B cell (primary cell): ENCODE measurements around the gene NUMA1. TPM values are rescaled to one million over a fixed set of nuclear protein-coding genes. Genes with fewer than 3 reads are reported as not detected.

Experiments used
- ATAC-seq: fragments of 200-7000 bp; cut with Tn5 transposase; one replicate; pipeline ENCODE4 v1.10.0; 2021; ENCODE audit warnings: low read depth, mild to moderate bottlenecking, moderate number of reproducible peaks, moderate library complexity
- CTCF ChIA-PET: fragments of 350-600 bp; sonication (Branson Sonifier 250); formaldehyde crosslinking; loops from one replicate; lab custom pipeline; 2021; ENCODE audit warnings: antibody characterized with exemption, inconsistent platforms; lab: Charles Lee
- POLR2A ChIA-PET: fragments of 350-600 bp; sonication (Branson Sonifier 250); formaldehyde crosslinking; loops from one replicate; lab custom pipeline; 2021; ENCODE audit warnings: antibody characterized with exemption; lab: Charles Lee
- DNase-seq: peaks from one replicate; pipeline ENCODE4 v3.0.0; 2013
- H2AFZ ChIP-seq: 2 replicates; pipeline ENCODE4 v1.6.1; 2012; ENCODE audit warnings: mild to moderate bottlenecking, low read depth, low read length; ENCODE audit not compliant: insufficient read depth, poor library complexity, severe bottlenecking
- H3K27ac ChIP-seq, 2 donors: 1 replicate in 1 of 2; 2 replicates in 1 of 2; pipeline ENCODE4 v1.5.1; 2012 to 2013; ENCODE audit warnings: low read length in 2 of 2, mild to moderate bottlenecking in 2 of 2, moderate library complexity in 1 of 2
- H3K27me3 ChIP-seq, 4 experiments: fragments of 200-600 bp in 1 of 4; sonication (generic) in 1 of 4; replicated peaks in 1 of 4; 1 replicate in 2 of 4; 2 replicates in 2 of 4; pipeline versions ENCODE4 v1.6.1 to v1.7.0; 2013 to 2016; ENCODE audit warnings: low read length in 3 of 4, mild to moderate bottlenecking in 2 of 4, mixed read lengths in 1 of 4, moderate library complexity in 1 of 4; ENCODE audit not compliant: insufficient read depth in 4 of 4, control insufficient read depth in 3 of 4; ENCODE audit errors: control extremely low read depth in 1 of 4
- H3K36me3 ChIP-seq, 2 experiments: replicated peaks in 1 of 2; 1 replicate in 1 of 2; 2 replicates in 1 of 2; pipeline versions ENCODE4 v1.6.1 to v1.7.1; 2013; ENCODE audit warnings: low read length in 1 of 2; ENCODE audit not compliant: insufficient read depth in 2 of 2, control insufficient read depth in 1 of 2; ENCODE audit errors: control extremely low read depth in 1 of 2, extremely low read depth in 1 of 2
- H3K4me1 ChIP-seq, 2 donors: fragments of 200-600 bp in 1 of 2; sonication (generic) in 1 of 2; 1 replicate in 1 of 2; 2 replicates in 1 of 2; pipeline versions ENCODE4 v1.5.1 to v1.6.1; 2013 to 2017; ENCODE audit warnings: low read length in 2 of 2; ENCODE audit not compliant: control insufficient read depth in 2 of 2, insufficient read depth in 2 of 2
- H3K4me2 ChIP-seq: replicated peaks from 2 replicates; pipeline ENCODE3; 2012; ENCODE audit warnings: mild to moderate bottlenecking, low read depth, low read length; ENCODE audit not compliant: poor library complexity, severe bottlenecking
- H3K4me3 ChIP-seq, 5 experiments: fragments of 200-600 bp in 1 of 5; sonication (generic) in 1 of 5; 1 replicate in 3 of 5; 2 replicates in 2 of 5; pipeline versions ENCODE4 v1.5.1 to v1.7.0; 2011 to 2016; ENCODE audit warnings: low read length in 4 of 5, mild to moderate bottlenecking in 4 of 5, low read depth in 2 of 5, control low read depth in 1 of 5, moderate library complexity in 1 of 5; ENCODE audit not compliant: insufficient read depth in 1 of 5; ENCODE audit errors: control extremely low read depth in 1 of 5, extremely low read depth in 1 of 5
- H3K79me2 ChIP-seq: fragments of 200-600 bp; sonication (generic); one replicate; pipeline ENCODE4 v1.6.0; 2016; ENCODE audit warnings: low read length; ENCODE audit not compliant: control insufficient read depth, insufficient read depth
- H3K9ac ChIP-seq: fragments of 200-600 bp; sonication (generic); 2 replicates; pipeline ENCODE4 v1.6.1; 2017; ENCODE audit warnings: mild to moderate bottlenecking, low read length, moderate library complexity
- H3K9me3 ChIP-seq, 3 donors: one replicate each; pipeline versions ENCODE4 v1.6.1 to v1.7.1; 2013; ENCODE audit warnings: low read length in 2 of 3; ENCODE audit not compliant: control insufficient read depth in 2 of 3, insufficient read depth in 1 of 3; ENCODE audit errors: control extremely low read depth in 1 of 3
- H4K20me1 ChIP-seq: 2 replicates; pipeline ENCODE4 v1.6.0; 2012; ENCODE audit warnings: mild to moderate bottlenecking, low read length; ENCODE audit not compliant: insufficient read depth, control insufficient read depth, poor library complexity, severe bottlenecking
- H3K27ac Mint-ChIP-seq: one replicate; pipeline ENCODE4 v1.8.0; 2021; ENCODE audit warnings: mixed read lengths
- H3K27me3 Mint-ChIP-seq: one replicate; pipeline ENCODE4 v1.8.0; 2021; ENCODE audit warnings: mixed read lengths
- H3K4me1 Mint-ChIP-seq: one replicate; pipeline ENCODE4 v1.8.0; 2021; ENCODE audit warnings: mixed read lengths
- H3K4me3 Mint-ChIP-seq: one replicate; pipeline ENCODE4 v1.8.0; 2021; ENCODE audit warnings: mixed read lengths
- H3K9me3 Mint-ChIP-seq: one replicate; pipeline ENCODE4 v1.8.0; 2022; ENCODE audit warnings: mixed read lengths; ENCODE audit not compliant: insufficient read depth
- CTCF ChIP-seq: fragments of 200-600 bp; IDR thresholded peaks from one replicate; pipeline ENCODE4 v1.8.0; 2022; ENCODE audit warnings: antibody characterized with exemption, mild to moderate bottlenecking
- EZH2 ChIP-seq: IDR thresholded peaks from 2 replicates; pipeline ENCODE4 v1.6.1; 2012; ENCODE audit warnings: borderline replicate concordance, low read depth, mild to moderate bottlenecking, moderate library complexity, low read length; ENCODE audit not compliant: insufficient read depth, poor library complexity, severe bottlenecking
- whole genome bisulfite sequencing: methylation state at CpG from one replicate; pipeline ENCODE4 v1.1.5; 2013; ENCODE audit warnings: missing lambda C conversion rate; ENCODE audit not compliant: insufficient coverage; 5-methylcytosine and 5-hydroxymethylcytosine counted together
- intact Hi-C: fragments of 100-400 bp; cut with micrococcal nuclease; formaldehyde crosslinking; loops from one replicate; pipeline ENCODE4 v1.10.0; 2022
- polyA plus RNA-seq: library from polyadenylated mRNA; depleted of rRNA; stranded (reverse); fragments of >200 nt; gene quantifications from 2 replicates; pipeline ENCODE4 v1.2.3, GENCODE V29; 2012
- total RNA-seq, 2 donors: library from RNA; stranded (reverse); fragments of 120-200 nt in 1 of 2; gene quantifications; 1 replicate in 1 of 2; 2 replicates in 1 of 2; pipeline versions ENCODE4 v1.2.3 to v1.2.4, GENCODE V29; 2013 to 2022

The NUMA1 gene
- total and polyA plus RNA-seq, 2 donors (not counting 1 experiment from before 2014, with no cell fraction given): 186 to 300 TPM

DNA sequence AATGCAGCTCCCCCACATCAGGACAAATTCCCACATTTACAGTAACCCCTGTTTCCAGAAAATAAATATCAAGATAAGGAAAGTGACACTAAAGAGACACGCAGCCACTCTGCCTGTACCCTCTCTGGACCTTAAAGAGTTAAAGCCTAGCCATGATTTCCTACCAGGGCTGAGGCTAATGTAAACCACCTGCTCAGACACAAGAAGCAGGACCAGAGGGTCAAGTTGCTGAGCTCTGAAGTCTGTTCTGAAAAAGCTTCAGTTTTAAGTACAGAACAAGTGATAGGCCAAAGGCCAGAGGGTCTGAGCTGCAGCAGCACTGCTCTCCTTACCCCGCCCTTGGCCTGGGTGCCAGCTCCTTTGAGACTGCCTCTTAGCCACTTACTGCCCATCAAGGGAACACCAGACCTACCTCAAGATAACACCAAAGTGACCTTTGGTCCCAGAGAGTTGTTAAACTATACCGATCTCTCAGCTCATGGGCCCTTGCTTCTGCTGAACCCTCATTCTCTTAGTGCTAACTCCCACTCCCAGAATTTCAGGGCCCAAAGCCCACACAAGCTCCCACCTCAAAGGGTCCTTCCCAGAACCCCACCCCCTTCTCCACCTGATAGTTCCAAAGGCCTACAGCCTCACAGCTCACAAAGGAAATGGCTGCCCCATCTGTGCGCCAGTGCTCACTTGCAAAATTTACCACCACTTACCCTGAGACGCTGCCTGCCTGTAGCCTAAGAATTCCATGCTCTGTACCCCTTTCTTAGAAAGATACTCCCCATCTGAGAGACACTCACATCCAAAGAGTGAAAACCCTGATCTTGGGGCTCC, 41.1 kb downstream of the NUMA1 start:
- H3K4me3 ChIP-seq: peak overlapping the region; percentile 72 to 86 (median 83)
- H2AFZ ChIP-seq: peak overlapping the region; percentile 98
- Mint-ChIP-seq H3K4me1 (peaks cover 36% of the 10 kb centered on the region), H3K9me3 (no peaks in the 10 kb centered on the region), H3K27ac (no peak overlapping the region), H3K4me3 (no peak overlapping the region), H3K27me3 (no peaks in the 10 kb centered on the region)
- peaks cover 24% of the 10 kb centered on the region for H4K20me1 ChIP-seq
- intact Hi-C loops: no loop called here
- TF ChIP-seq EZH2 (no peak), CTCF (no peak)
- peak overlapping the region; percentile 72 to 92 for H3K27ac ChIP-seq
- ChIA-PET POLR2A (interaction anchor here (0.6 to 1.6 kb wide), 5 partner anchors 11 to 192 kb away, joined by 3 to 8 read pairs (median 6); partner anchors contain the start of gene ANAPC15), CTCF (interaction anchor here (0.7 to 8.5 kb wide), 11 partner anchors 12 to 392 kb away, joined by 3 to 117 read pairs (median 5); partner anchors contain the start of genes RNF121 and XNDC1N)
- no peaks in the 10 kb centered on the region for H3K9me3 ChIP-seq
- ATAC-seq: no peak
- peak overlapping the region; percentile 90 for H3K4me2 ChIP-seq
- H3K36me3 ChIP-seq: peaks cover 3 to 22% of the 10 kb centered on the region in 2 experiments
- H3K4me1 ChIP-seq: peaks cover 45 to 54% of the 10 kb centered on the region in 2 donors
- H3K79me2 ChIP-seq: peaks cover 100% of the 10 kb centered on the region
- no peaks in the 10 kb centered on the region for H3K27me3 ChIP-seq
- DNase-seq: no peak
- peak overlapping the region; percentile 94 for H3K9ac ChIP-seq
- WGBS: 44% methylated on average over 5 of the region's 5 CpGs

- Mint-ChIP-seq H3K27me3 (no peaks in the 10 kb centered on the region), H3K9me3 (no peaks in the 10 kb centered on the region), H3K4me3 (no peak overlapping the region), H3K4me1 (peaks cover 36% of the 10 kb centered on the region), H3K27ac (no peak overlapping the region)
- no peak for DNase-seq
- H3K79me2 ChIP-seq: peaks cover 100% of the 10 kb centered on the region
- H3K4me1 ChIP-seq: peaks cover 45 to 54% of the 10 kb centered on the region in 2 donors
- H3K27me3 ChIP-seq: no peaks in the 10 kb centered on the region
- H3K4me3 ChIP-seq: peak overlapping the region in 3 of 5 experiments; percentile 83 to 86 (median 83)
- TF ChIP-seq EZH2 (no peak), CTCF (no peak)
- H3K9ac ChIP-seq: peak overlapping the region; percentile 94
- 50% methylated on average over 2 of the region's 2 CpGs for WGBS
- H3K4me2 ChIP-seq: peak overlapping the region; percentile 90
- peaks cover 24% of the 10 kb centered on the region for H4K20me1 ChIP-seq
- intact Hi-C loops: no loop called here
- peak overlapping the region; percentile 11 to 92 for H3K27ac ChIP-seq
- peaks cover 3 to 29% of the 10 kb centered on the region in 2 experiments for H3K36me3 ChIP-seq
- ChIA-PET CTCF (interaction anchor here (0.7 to 8.5 kb wide), 7 partner anchors 10 to 107 kb away, joined by 3 to 117 read pairs (median 5); no protein-coding TSS in a partner anchor), POLR2A (no interaction called here)
- H2AFZ ChIP-seq: no peak overlapping the region
- H3K9me3 ChIP-seq: no peaks in the 10 kb centered on the region
- no peak for ATAC-seq
These were observed 41.9 kb downstream of the NUMA1 start for GRCh38 chr11:72038491-72038890.
